DOHH2 (cell line): Measurements from ENCODE around the gene ANGPT4.

Experiments used
- EZH2phosphoT487 ChIP-seq: fragments of 200-600 bp; sonication (generic); IDR thresholded peaks from 2 replicates; pipeline ENCODE4 v1.6.1; 2017; ENCODE audit warnings: borderline replicate concordance, mild to moderate bottlenecking, antibody characterized with exemption, low read length, moderate library complexity, mixed read lengths
- TF ChIP-seq, protein P1 (sequence below): fragments of 200-600 bp; sonication (generic); IDR thresholded peaks from one replicate; pipeline ENCODE4 v1.5.1; 2014; ENCODE audit warnings: antibody characterized with exemption, mild to moderate bottlenecking, low read depth, low read length; ENCODE audit not compliant: poor library complexity, severe bottlenecking

DNA sequence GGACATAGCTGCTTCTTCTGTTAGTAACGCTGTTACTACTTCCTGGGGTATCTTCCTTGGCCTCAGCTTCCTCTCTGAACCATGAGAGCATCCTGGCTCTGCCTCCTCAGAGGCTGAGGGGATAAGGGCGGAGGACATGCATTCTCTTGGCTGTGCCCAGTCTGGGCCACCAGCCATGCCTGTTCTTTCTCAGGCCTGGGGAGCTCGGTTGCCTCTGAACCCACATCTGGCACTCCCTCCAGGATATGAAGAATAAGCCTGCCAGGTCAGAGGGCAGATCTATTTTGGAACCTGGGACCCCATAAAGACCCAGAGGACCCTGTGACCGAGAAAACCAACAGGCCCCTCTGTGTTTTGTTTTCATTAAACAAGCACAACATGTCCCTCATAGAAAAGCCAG, 6.6 kb upstream of the ANGPT4 start:
- TF ChIP-seq, protein P1, sequence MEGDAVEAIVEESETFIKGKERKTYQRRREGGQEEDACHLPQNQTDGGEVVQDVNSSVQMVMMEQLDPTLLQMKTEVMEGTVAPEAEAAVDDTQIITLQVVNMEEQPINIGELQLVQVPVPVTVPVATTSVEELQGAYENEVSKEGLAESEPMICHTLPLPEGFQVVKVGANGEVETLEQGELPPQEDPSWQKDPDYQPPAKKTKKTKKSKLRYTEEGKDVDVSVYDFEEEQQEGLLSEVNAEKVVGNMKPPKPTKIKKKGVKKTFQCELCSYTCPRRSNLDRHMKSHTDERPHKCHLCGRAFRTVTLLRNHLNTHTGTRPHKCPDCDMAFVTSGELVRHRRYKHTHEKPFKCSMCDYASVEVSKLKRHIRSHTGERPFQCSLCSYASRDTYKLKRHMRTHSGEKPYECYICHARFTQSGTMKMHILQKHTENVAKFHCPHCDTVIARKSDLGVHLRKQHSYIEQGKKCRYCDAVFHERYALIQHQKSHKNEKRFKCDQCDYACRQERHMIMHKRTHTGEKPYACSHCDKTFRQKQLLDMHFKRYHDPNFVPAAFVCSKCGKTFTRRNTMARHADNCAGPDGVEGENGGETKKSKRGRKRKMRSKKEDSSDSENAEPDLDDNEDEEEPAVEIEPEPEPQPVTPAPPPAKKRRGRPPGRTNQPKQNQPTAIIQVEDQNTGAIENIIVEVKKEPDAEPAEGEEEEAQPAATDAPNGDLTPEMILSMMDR, result no peak
- no peak for TF ChIP-seq EZH2phosphoT487
